OCI-LY1 (cell line): ENCODE data around the gene SCYL3.
"Not testable (repeated sequence)": the region's sequence is repeated elsewhere in the genome, so short reads cannot be mapped to it uniquely, and the experiment has no call there.

ENCODE experiments used
- H2AFZ ChIP-seq: fragments of 200-600 bp; sonication (generic), shearing (Covaris generic); 2 replicates; pipeline ENCODE4 v1.6.0; 2014; ENCODE audit warnings: antibody characterized with exemption, mild to moderate bottlenecking, low read length
- H3F3A ChIP-seq: fragments of 200-600 bp; sonication (generic), shearing (Covaris generic); 2 replicates; pipeline ENCODE4 v1.6.0; 2014; ENCODE audit warnings: mild to moderate bottlenecking, antibody characterized with exemption, low read length, moderate library complexity; ENCODE audit not compliant: insufficient read depth
- H3K27ac ChIP-seq: fragments of 200-600 bp; sonication (generic); 2 replicates; pipeline ENCODE4 v1.5.1; 2014; ENCODE audit warnings: low read length, mixed run types, mild to moderate bottlenecking, low read depth; ENCODE audit not compliant: poor library complexity, severe bottlenecking
- H3K27me3 ChIP-seq: fragments of 200-600 bp; sonication (generic); 2 replicates; pipeline ENCODE4 v1.6.0; 2014; ENCODE audit warnings: antibody characterized with exemption, mild to moderate bottlenecking, low read length, moderate library complexity; ENCODE audit not compliant: insufficient read depth
- H3K36me3 ChIP-seq: fragments of 200-600 bp; sonication (generic); 2 replicates; pipeline ENCODE4 v1.6.1; 2014; ENCODE audit warnings: mild to moderate bottlenecking, antibody characterized with exemption, low read length, moderate library complexity, mixed read lengths; ENCODE audit not compliant: insufficient read depth
- H3K4me1 ChIP-seq: fragments of 200-600 bp; sonication (generic); 2 replicates; pipeline ENCODE4 v1.5.1; 2014; ENCODE audit warnings: mild to moderate bottlenecking, low read length, moderate library complexity; ENCODE audit not compliant: insufficient read depth, severe bottlenecking
- H3K4me2 ChIP-seq: fragments of 200-600 bp; sonication (generic), shearing (Covaris generic); 2 replicates; pipeline ENCODE4 v1.6.1; 2014; ENCODE audit warnings: low read length
- H3K4me3 ChIP-seq: fragments of 200-600 bp; sonication (generic); 2 replicates; pipeline ENCODE4 v1.5.1; 2014; ENCODE audit warnings: low read length, low read depth, mild to moderate bottlenecking, mixed read lengths; ENCODE audit not compliant: poor library complexity, severe bottlenecking
- H3K79me2 ChIP-seq: fragments of 200-600 bp; shearing (Covaris generic); 2 replicates; pipeline ENCODE4 v1.6.1; 2016; ENCODE audit warnings: mixed run types, low read length, mixed read lengths; ENCODE audit not compliant: insufficient read depth
- H3K9ac ChIP-seq: fragments of 200-600 bp; sonication (generic), shearing (Covaris generic); 2 replicates; pipeline ENCODE4 v1.6.1; 2014; ENCODE audit warnings: mild to moderate bottlenecking, low read length, mixed read lengths
- H3K9me2 ChIP-seq: fragments of 200-600 bp; sonication (generic), shearing (Covaris generic); 2 replicates; pipeline ENCODE4 v1.6.1; 2014; ENCODE audit warnings: low read depth, mild to moderate bottlenecking, low read length, mixed read lengths
- H3K9me3 ChIP-seq: fragments of 200-600 bp; shearing (Covaris generic); 2 replicates; pipeline ENCODE4 v1.6.1; 2014; ENCODE audit warnings: low read length, mixed read lengths
- H4K20me1 ChIP-seq: fragments of 200-600 bp; sonication (generic), shearing (Covaris generic); 2 replicates; pipeline ENCODE4 v1.6.0; 2016; ENCODE audit warnings: mild to moderate bottlenecking, low read length; ENCODE audit not compliant: insufficient read depth
- EZH2 ChIP-seq: fragments of 200-600 bp; sonication (generic), shearing (Covaris generic); IDR thresholded peaks from 2 replicates; pipeline ENCODE4 v1.8.0; 2017; ENCODE audit warnings: borderline replicate concordance, mixed run types, mild to moderate bottlenecking, antibody characterized with exemption, low read length, moderate library complexity, mixed read lengths
- TF ChIP-seq, protein P1 (sequence below): fragments of 200-600 bp; sonication (generic), shearing (Covaris generic); IDR thresholded peaks from 2 replicates; pipeline ENCODE4 v1.5.1; 2017; ENCODE audit warnings: mild to moderate bottlenecking, antibody characterized with exemption, low read length, moderate library complexity, mixed read lengths

Gene SCYL3

DNA sequence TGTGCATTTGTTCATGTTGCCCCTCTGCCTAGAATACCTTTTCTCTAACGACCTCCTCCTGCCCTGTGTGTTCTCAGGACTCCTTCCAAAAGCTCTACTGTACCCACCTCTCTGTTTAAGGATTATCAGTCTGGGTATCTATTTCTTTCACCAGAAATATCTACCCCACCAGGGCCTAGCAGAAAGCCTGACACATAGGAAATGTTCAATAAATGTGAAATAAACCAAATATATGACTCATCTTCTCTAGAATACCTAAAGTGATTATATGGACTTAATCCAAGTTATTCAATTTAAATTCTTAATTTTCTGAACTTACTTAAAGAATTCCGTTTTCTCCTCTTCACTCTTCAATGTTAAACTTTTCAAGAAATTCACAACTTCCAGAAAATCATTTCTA is 27.1 kb downstream of the SCYL3 start:
- no peak overlapping the region for H3K4me3 ChIP-seq
- H4K20me1 ChIP-seq = no peaks in the 10 kb centered on the region
- H3K79me2 ChIP-seq = no peaks in the 10 kb centered on the region
- no peaks in the 10 kb centered on the region; the same call in 1 of the 2 replicates for H3K9me3 ChIP-seq
- H3K27me3 ChIP-seq = no peaks in the 10 kb centered on the region
- no peak overlapping the region for H2AFZ ChIP-seq
- no peaks in the 10 kb centered on the region for H3K9me2 ChIP-seq
- no peaks in the 10 kb centered on the region for H3F3A ChIP-seq
- peaks cover 88% of the 10 kb centered on the region for H3K36me3 ChIP-seq
- H3K27ac ChIP-seq = no peak overlapping the region
- H3K4me1 ChIP-seq = no peaks in the 10 kb centered on the region
- no peak overlapping the region for H3K4me2 ChIP-seq
- no peak for TF ChIP-seq EZH2
- TF ChIP-seq, protein P1, sequence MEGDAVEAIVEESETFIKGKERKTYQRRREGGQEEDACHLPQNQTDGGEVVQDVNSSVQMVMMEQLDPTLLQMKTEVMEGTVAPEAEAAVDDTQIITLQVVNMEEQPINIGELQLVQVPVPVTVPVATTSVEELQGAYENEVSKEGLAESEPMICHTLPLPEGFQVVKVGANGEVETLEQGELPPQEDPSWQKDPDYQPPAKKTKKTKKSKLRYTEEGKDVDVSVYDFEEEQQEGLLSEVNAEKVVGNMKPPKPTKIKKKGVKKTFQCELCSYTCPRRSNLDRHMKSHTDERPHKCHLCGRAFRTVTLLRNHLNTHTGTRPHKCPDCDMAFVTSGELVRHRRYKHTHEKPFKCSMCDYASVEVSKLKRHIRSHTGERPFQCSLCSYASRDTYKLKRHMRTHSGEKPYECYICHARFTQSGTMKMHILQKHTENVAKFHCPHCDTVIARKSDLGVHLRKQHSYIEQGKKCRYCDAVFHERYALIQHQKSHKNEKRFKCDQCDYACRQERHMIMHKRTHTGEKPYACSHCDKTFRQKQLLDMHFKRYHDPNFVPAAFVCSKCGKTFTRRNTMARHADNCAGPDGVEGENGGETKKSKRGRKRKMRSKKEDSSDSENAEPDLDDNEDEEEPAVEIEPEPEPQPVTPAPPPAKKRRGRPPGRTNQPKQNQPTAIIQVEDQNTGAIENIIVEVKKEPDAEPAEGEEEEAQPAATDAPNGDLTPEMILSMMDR = no peak
- H3K9ac ChIP-seq = no peak overlapping the region

DNA sequence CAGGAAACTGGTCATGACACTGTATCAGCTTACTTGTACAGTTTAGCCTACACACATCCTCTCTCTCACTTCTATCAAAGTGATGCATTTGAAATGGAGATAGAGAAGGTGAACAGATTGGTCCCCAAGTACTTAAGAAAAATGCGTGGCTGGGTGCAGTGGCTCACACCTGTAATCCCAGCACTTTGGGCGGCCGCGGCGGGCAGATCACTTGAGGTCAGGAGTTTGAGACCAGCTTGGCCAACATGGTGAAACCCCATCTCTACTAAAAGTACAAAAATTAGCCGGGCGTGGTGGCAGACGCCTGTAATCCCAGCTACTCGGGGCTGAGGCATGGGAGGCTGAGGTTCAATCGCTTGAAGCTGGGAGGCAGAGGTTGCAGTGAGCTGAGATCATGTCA is 29.2 kb downstream of the SCYL3 start:
- H3K4me3 ChIP-seq, H3K27me3 ChIP-seq, H2AFZ ChIP-seq, H3K9ac ChIP-seq, H4K20me1 ChIP-seq, H3K4me1 ChIP-seq, H3F3A ChIP-seq, H3K9me3 ChIP-seq, H3K9me2 ChIP-seq, H3K79me2 ChIP-seq, H3K4me2 ChIP-seq, H3K27ac ChIP-seq: not testable (repeated sequence)
- H3K36me3 ChIP-seq = peaks cover 80% of the 10 kb centered on the region

DNA sequence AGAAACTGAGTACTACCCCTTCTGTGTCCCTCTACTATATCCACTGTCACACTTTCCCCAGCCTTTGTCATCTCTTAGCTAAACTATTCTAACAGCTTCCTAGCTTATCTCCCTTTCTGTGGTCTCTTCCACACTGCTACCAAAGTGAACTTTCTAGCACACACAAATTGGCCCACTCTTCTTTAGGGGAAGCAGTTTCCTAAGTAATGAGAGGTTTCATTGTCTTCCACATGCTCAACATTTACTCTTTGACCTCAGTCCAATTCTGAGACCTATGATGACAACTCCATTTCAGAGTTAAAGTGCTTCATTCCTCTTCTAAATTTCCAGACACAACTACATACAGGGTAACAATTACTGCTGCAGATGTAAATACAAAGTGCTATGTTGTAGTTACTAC is 32.9 kb downstream of the SCYL3 start:
- no peak overlapping the region for H3K9ac ChIP-seq
- H3K27me3 ChIP-seq = no peaks in the 10 kb centered on the region
- no peak overlapping the region for H2AFZ ChIP-seq
- no peaks in the 10 kb centered on the region for H3K79me2 ChIP-seq
- no peaks in the 10 kb centered on the region for H3K9me2 ChIP-seq
- H3K4me2 ChIP-seq = no peak overlapping the region
- peaks cover 80% of the 10 kb centered on the region for H3K36me3 ChIP-seq
- H4K20me1 ChIP-seq = no peaks in the 10 kb centered on the region
- no peaks in the 10 kb centered on the region for H3K9me3 ChIP-seq
- H3F3A ChIP-seq = no peaks in the 10 kb centered on the region
- no peak overlapping the region for H3K27ac ChIP-seq
- H3K4me3 ChIP-seq = no peak overlapping the region
- H3K4me1 ChIP-seq = peaks cover 7% of the 10 kb centered on the region
- no peak for TF ChIP-seq EZH2
- TF ChIP-seq, protein P1 = no peak

DNA sequence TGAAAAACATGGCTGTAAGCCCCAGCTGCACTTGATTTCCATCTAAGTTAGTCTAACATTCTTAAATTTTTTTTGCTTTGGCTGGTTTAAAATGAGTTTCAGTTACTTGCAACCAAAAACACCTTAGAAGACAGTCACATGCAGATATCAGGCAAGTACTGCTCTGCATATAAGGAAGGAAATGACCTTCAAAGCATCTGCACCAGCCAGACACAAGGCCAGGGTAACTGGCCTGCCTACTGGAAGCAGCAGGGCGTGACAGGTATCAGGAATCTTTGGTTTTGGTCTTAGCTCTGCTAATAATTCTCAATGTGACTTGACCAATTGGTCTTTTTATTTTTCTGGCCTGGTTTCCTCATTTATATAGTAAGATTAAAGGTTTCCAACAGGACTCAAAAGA is 33.5 kb downstream of the SCYL3 start:
- Histone ChIP-seq H3K9ac (no peak overlapping the region), H2AFZ (no peak overlapping the region), H3K4me2 (no peak overlapping the region), H3K79me2 (no peaks in the 10 kb centered on the region), H3K27ac (no peak overlapping the region), H3K4me3 (no peak overlapping the region), H3K4me1 (peaks cover 7% of the 10 kb centered on the region), H3K27me3 (no peaks in the 10 kb centered on the region), H3F3A (no peaks in the 10 kb centered on the region), H4K20me1 (no peaks in the 10 kb centered on the region), H3K36me3 (peaks cover 80% of the 10 kb centered on the region), H3K9me2 (no peaks in the 10 kb centered on the region), H3K9me3 (no peaks in the 10 kb centered on the region)
- TF ChIP-seq, protein P1 = no peak
- TF ChIP-seq EZH2 = no peak
